ENCODE measurements around the gene TSPAN10.
"Not testable (repeated sequence)": the region's sequence is repeated elsewhere in the genome, so short reads cannot be mapped to it uniquely, and the experiment has no call there.

- TF ChIP-seq CTCF (IDR thresholded peaks at IDR 0.05), result peak; percentile 34 to 66 (median 58)
- TF ChIP-seq POLR2A (IDR thresholded peaks at IDR 0.05), result not testable (repeated sequence)
Measured at GRCh38 chr17:81675515-81676221, 38.7 kb downstream of the TSPAN10 start.

All from heart left ventricle (tissue), 13 donors.